ENCODE data around the gene TCP10L.

GRCh38 chr21:32549886-32550285 is 35.4 kb downstream of the TCP10L start:
- no peak for TF ChIP-seq CTCF (IDR thresholded peaks at IDR 0.05)
- no peak for TF ChIP-seq POLR2A (IDR thresholded peaks at IDR 0.05)
